Heart right ventricle (tissue), 16 donors: Measurements from ENCODE around the gene MGST2. TPM values are rescaled to one million over a fixed set of nuclear protein-coding genes. Genes with fewer than 3 reads are reported as not detected.

Source experiments
- ATAC-seq, 8 donors: fragments of 200-7000 bp; cut with Tn5 transposase; one replicate each; pipeline ENCODE4 v1.9.1; 2020; ENCODE audit warnings: mild to moderate bottlenecking in 8 of 8, moderate library complexity in 8 of 8, moderate number of reproducible peaks in 1 of 8
- DNase-seq, 2 donors: peaks; one replicate each; pipeline ENCODE4 v3.0.0-alpha.2; 2020
- H3K27ac ChIP-seq, 10 donors: fragments of 200-600 bp; sonication (generic) in 2 of 10; one replicate each; pipeline versions ENCODE4 v1.5.0 to v1.8.0; 2020 to 2022; ENCODE audit warnings: mild to moderate bottlenecking in 3 of 10
- H3K27me3 ChIP-seq, 7 donors: fragments of 200-600 bp; one replicate each; pipeline ENCODE4 v1.8.0; 2021 to 2022; ENCODE audit warnings: mild to moderate bottlenecking in 2 of 7
- H3K36me3 ChIP-seq, 9 donors: fragments of 200-600 bp; sonication (generic) in 1 of 9; one replicate each; pipeline versions ENCODE4 v1.5.0 to v1.8.0; 2020 to 2022; ENCODE audit warnings: mild to moderate bottlenecking in 2 of 9
- H3K4me1 ChIP-seq, 9 donors: fragments of 200-600 bp; sonication (generic) in 1 of 9; one replicate each; pipeline versions ENCODE4 v1.5.0 to v1.8.0; 2020 to 2022; ENCODE audit warnings: mild to moderate bottlenecking in 4 of 9
- H3K4me3 ChIP-seq, 10 donors: fragments of 200-600 bp; sonication (generic) in 2 of 10; one replicate each; pipeline versions ENCODE4 v1.5.0 to v1.8.0; 2020 to 2022; ENCODE audit warnings: mild to moderate bottlenecking in 7 of 10, moderate library complexity in 2 of 10
- H3K9me3 ChIP-seq, 11 donors: fragments of 200-600 bp in 10 of 11; sonication (generic) in 2 of 11; one replicate each; pipeline versions ENCODE4 v1.5.0 to v1.8.0; 2013 to 2022; ENCODE audit warnings: mild to moderate bottlenecking in 2 of 11, control low read depth in 1 of 11, moderate library complexity in 1 of 11
- CTCF ChIP-seq, 9 donors: fragments of 200-600 bp; sonication (generic) in 2 of 9; IDR thresholded peaks; one replicate each; pipeline versions ENCODE4 v1.5.0 to v1.8.0; 2021 to 2022; ENCODE audit warnings: antibody characterized with exemption in 9 of 9, mild to moderate bottlenecking in 5 of 9, moderate library complexity in 1 of 9
- WGBS, 2 donors: extraction: QIAGEN DNeasy Blood & Tissue Kit; methylation state at CpG; one replicate each; pipeline ENCODE4 v1.1.7; 2013; ENCODE audit warnings: inconsistent platforms in 1 of 2; 5-methylcytosine and 5-hydroxymethylcytosine counted together
- intact Hi-C, 10 donors: fragments of 100-400 bp; cut with DNase I; formaldehyde crosslinking; loops; one replicate each; pipeline versions ENCODE4 v1.11.1 to v1.14.2; 2022
- polyA plus RNA-seq, 2 donors: library from polyadenylated mRNA; stranded (reverse); fragments of 200-250 nt; gene quantifications; one replicate each; pipeline ENCODE4 v1.2.3, GENCODE V29; 2013
- total RNA-seq, 10 donors: library from RNA; stranded (reverse); fragmentation: NEBNext Ultra II Directional in 3 of 10; extraction: Animal tissue kit (Norgen Biotek cat#: 25700) in 3 of 10; gene quantifications; one replicate each; pipeline versions ENCODE4 v1.2.1 to v1.2.4, GENCODE V29; 2021 to 2023
- donor health status: Arrhythmogenic right ventricular cardiomyopathy.
- donor health status: ischemic (EF 13 %, LVEDD 7.1; RV severe dilation, severe dysfunction).
- donor health status: healthy with polysubstance abuse.
- donor health status: DM: no; HTN: yes; CAD: no.
- donor health status: DM: no; HTN: no; CAD: no.
- donor health status: ischemic (EF 25% LVEDD 6.9; RV normal size, moderate dysfunction).
- donor health status: ischemic (EF 25% LVEDD 5.7; RV mildly dilated, moderate dysfunction).
- donor health status: healthy.
- donor health status: DM: yes; HTN: yes; CAD: no.
- donor health status: Ischemic cardiomyopathy.
- donor health status: ischemic (EF 35%, LVEDD 5.7; RV mildly dilated, moderate dysfunction).
- donor health status: nonischemic (EF 11% LVEDD 7.7; RV severe dilation, severe dysfunction).
- donor health status: DM: yes; HTN: yes; CAD: no.
- donor health status: PGD.
- donor health status: ischemic (EF 29% LVEDD 5.4; RV normal size, mild dysfunction).
- donor health status: nonischemic (EF 23%, LVEDD 6.1; RV moderate dilation, normal function).

The MGST2 gene
- total and polyA plus RNA-seq, 12 donors = 97.6 to 203 (median 107) TPM

GRCh38 chr4:139672215-139672614 lies 6.6 kb downstream of the MGST2 start:
- Histone ChIP-seq H3K36me3 (peaks cover 0 to 27% (median 0%) of the 10 kb centered on the region in 9 donors), H3K9me3 (no peaks in the 10 kb centered on the region), H3K4me1 (peaks cover 0 to 67% (median 44%) of the 10 kb centered on the region in 9 donors), H3K27ac (no peak overlapping the region), H3K4me3 (no peak overlapping the region), H3K27me3 (no peaks in the 10 kb centered on the region)
- DNase-seq (no peak), ATAC-seq (no peak)
- no peak for TF ChIP-seq CTCF (IDR thresholded peaks at IDR 0.05)
- 96 to 98% methylated on average over 2 of the region's 2 CpGs for WGBS, 2 donors
- intact Hi-C loops = no loop called here

DNA sequence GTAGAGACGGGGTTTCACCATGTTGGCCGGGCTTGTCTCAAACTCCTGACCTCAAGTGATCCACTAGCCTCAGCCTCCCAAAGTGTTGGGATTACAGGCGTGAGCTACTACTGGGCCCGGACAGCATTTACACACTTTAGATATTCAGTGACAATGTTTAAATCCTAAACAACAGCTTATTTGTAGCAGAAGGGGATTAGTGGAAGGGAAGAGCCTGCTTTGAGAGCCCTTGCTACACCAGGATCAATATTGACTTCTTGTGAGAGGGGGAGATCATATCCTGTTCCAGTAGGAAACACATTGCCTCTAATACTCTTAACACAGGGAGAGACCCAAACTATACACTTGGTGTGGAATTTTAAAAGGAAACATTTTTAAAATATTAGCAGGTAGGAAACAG lies 7.1 kb downstream of the MGST2 start:
- whole genome bisulfite sequencing, 2 donors = 98% methylated on average over 4 of the region's 4 CpGs
- H3K4me3 ChIP-seq = no peak overlapping the region
- ATAC-seq = no peak
- H3K4me1 ChIP-seq = peaks cover 0 to 64% (median 39%) of the 10 kb centered on the region in 9 donors
- intact Hi-C loops = no loop called here
- no peak overlapping the region for H3K27ac ChIP-seq
- DNase-seq = no peak
- H3K27me3 ChIP-seq = no peaks in the 10 kb centered on the region
- no peak for TF ChIP-seq CTCF (IDR thresholded peaks at IDR 0.05)
- no peaks in the 10 kb centered on the region for H3K9me3 ChIP-seq
- peaks cover 0 to 32% (median 0%) of the 10 kb centered on the region in 9 donors for H3K36me3 ChIP-seq

DNA sequence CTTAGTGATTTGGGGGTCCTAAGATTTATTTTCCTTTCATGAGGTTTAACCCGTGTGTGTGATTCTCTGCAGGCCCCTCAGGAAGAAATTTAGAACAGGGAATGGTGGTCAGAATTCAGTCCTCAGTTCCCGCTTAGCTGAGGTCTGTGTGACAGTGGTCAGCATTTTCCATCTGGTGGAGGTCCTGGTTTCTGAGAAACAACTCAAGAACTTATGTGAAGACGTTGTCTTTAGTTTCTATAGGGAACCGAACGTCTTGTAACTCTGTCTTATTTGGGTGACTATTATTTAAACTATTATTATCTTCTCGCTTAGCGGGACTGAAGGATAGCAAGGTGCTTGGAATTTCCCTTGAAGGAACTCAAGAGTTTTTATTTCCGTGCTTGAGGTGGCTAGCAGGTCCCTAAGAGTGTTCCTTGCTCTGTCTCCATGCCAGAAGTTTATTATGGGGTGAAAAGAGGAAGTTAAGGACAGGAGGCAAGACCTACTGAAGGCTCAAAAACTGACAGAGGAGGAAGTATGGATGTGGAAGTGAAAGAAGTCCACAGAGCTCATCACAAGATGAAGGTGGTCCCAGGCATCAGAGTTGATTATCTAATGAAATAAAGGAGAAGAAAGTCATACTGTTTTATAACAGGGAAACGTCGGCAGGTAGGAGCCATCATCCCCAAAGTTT lies 9.4 kb downstream of the MGST2 start:
- H3K27me3 ChIP-seq = no peaks in the 10 kb centered on the region
- H3K27ac ChIP-seq = peak overlapping the region in 3 of 10 donors; percentile 14 to 73 (median 18)
- intact Hi-C loops = no loop called here
- TF ChIP-seq CTCF (IDR thresholded peaks at IDR 0.05) = no peak
- H3K4me1 ChIP-seq = peaks cover 0 to 47% (median 23%) of the 10 kb centered on the region in 9 donors
- no peak for DNase-seq
- peak in 6 of 8 donors; percentile 40 to 70 (median 53) for ATAC-seq
- H3K4me3 ChIP-seq = no peak overlapping the region
- 88 to 89% methylated on average over 10 of the region's 10 CpGs for WGBS, 2 donors
- peaks cover 0 to 5% (median 0%) of the 10 kb centered on the region in 11 donors for H3K9me3 ChIP-seq
- H3K36me3 ChIP-seq = peaks cover 0 to 52% (median 12%) of the 10 kb centered on the region in 9 donors

DNA sequence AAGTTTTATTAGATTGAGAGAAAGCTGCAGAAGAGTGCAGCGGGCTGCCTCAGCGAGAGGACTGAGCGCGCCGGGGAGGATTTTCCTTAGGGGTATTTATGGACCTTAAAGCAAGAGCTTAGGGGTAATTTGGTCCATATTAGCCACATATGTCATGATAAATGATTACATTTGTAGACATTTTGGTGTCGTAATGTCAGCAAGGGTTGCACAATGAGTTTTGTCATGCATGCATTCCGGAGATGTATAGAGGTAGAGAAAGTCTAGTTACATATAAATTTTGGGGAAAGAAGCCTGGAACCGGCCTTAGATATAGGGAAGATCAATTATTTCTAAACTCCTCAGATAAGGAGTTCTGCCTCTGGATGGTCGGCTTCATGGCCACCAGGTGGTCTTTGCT lies 10.0 kb downstream of the MGST2 start:
- peak overlapping the region in 2 of 10 donors; percentile 18 to 73 for H3K27ac ChIP-seq
- no peaks in the 10 kb centered on the region for H3K27me3 ChIP-seq
- WGBS, 2 donors = 92 to 94% methylated on average over 9 of the region's 9 CpGs
- TF ChIP-seq CTCF (IDR thresholded peaks at IDR 0.05) = no peak
- H3K9me3 ChIP-seq = peaks cover 0 to 5% (median 0%) of the 10 kb centered on the region in 11 donors
- peaks cover 0 to 58% (median 12%) of the 10 kb centered on the region in 9 donors for H3K36me3 ChIP-seq
- H3K4me1 ChIP-seq = peaks cover 0 to 47% (median 20%) of the 10 kb centered on the region in 9 donors
- DNase-seq (no peak), ATAC-seq (no peak)
- intact Hi-C loops = no loop called here
- no peak overlapping the region for H3K4me3 ChIP-seq
